Ectodermal cell (in vitro differentiated cells): Measurements from ENCODE around the gene LAMB2.
A peak's percentile ranks its signal among the peaks of the same experiment; 100 is the strongest.

Experiments
- H3K27ac ChIP-seq: 2 replicates; pipeline ENCODE4 v1.7.0; 2013; ENCODE audit warnings: mild to moderate bottlenecking, low read depth, low read length; ENCODE audit not compliant: insufficient read depth, poor library complexity, severe bottlenecking
- H3K27me3 ChIP-seq: 2 replicates; pipeline ENCODE4 v1.7.0; 2013; ENCODE audit warnings: mild to moderate bottlenecking, low read length; ENCODE audit not compliant: insufficient read depth, control insufficient read depth, poor library complexity, severe bottlenecking
- H3K36me3 ChIP-seq: one replicate; pipeline ENCODE4 v1.7.0; 2013; ENCODE audit warnings: low read length; ENCODE audit not compliant: control insufficient read depth, insufficient read depth
- H3K4me1 ChIP-seq: one replicate; pipeline ENCODE4 v1.7.0; 2013; ENCODE audit warnings: low read length; ENCODE audit not compliant: control insufficient read depth, insufficient read depth
- H3K4me3 ChIP-seq: 2 replicates; pipeline ENCODE4 v1.7.0; 2013; ENCODE audit warnings: low read depth, low read length, control low read depth; ENCODE audit not compliant: insufficient read depth
- H3K9me3 ChIP-seq: 2 replicates; pipeline ENCODE4 v1.7.0; 2013; ENCODE audit warnings: mild to moderate bottlenecking, low read length, moderate library complexity; ENCODE audit not compliant: control insufficient read depth
- WGBS, 2 experiments: methylation state at CpG; one replicate each; pipeline ENCODE4 v1.1.7; 2013; ENCODE audit warnings: missing lambda C conversion rate in 2 of 2; 5-methylcytosine and 5-hydroxymethylcytosine counted together

Gene LAMB2

DNA sequence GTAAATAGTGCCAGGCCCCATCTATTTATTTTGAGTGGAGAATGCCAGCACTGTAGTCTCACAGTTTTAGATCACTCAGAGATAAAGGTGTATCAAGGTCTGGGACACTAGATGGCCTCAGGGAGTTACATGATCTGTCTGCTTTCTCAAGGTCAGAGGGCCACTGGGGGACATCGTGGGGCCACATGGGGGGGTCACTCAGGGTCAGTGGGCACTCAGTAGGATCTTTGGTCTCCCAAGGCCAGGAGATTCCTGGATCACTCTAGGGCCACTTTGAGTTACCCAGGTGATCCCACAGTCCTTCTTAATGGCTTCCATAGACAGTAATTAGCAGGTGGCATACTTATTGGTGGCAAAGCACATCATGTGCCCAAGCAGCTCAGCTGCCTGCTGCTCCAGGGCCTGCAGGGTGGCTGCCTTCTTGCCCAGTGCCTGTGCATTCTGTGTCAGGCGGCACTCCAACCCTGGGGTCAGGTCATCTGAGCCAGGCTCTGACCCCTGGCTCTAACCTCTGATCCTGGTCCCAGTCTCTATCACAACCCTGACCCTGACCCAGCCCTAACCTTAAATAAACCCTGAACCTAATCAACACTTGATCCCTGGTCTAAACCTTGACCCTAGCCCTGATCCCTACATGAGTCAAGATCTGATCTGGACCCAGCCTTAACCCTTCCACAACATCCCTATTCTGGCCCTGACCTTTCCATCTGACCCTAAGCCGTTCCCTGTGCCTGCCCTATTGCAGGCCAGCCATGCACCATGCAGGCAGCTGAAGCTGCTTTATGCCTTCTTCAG, 1.8 kb upstream of the LAMB2 start:
- Histone ChIP-seq H3K9me3 (no peaks in the 10 kb centered on the region), H3K4me1 (peaks cover 4% of the 10 kb centered on the region), H3K4me3 (no peak overlapping the region), H3K27ac (no peak overlapping the region), H3K27me3 (no peaks in the 10 kb centered on the region), H3K36me3 (no peaks in the 10 kb centered on the region)
- 77 to 79% methylated on average over 3 of the region's 3 CpGs for WGBS, 2 experiments

GRCh38 chr3:49133226-49133951, 539 bp upstream of the LAMB2 start:
- Histone ChIP-seq H3K9me3 (no peaks in the 10 kb centered on the region), H3K27me3 (no peaks in the 10 kb centered on the region), H3K36me3 (no peaks in the 10 kb centered on the region), H3K4me3 (peak overlapping the region; percentile 64), H3K4me1 (peaks cover 4% of the 10 kb centered on the region), H3K27ac (no peak overlapping the region)
- 1% methylated on average over 30 of the region's 30 CpGs for WGBS, 2 experiments

DNA sequence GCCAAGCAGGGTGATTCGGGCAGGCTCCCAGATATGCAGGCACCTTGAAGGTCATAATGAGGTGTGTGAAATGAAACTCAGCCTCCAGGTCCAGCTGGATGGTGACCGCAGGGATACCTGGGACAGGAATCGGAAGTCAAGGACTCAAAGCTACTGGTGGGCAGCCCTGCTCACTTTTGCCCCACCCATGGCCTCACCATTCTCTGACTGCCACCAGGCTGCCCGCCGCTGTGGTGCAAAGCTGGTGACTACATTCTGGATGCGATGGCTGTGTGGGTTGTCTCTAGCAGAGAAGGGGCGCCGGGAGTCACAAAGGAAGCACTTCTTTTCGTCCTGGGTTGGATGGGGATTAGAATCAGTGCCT, 795 bp downstream of the LAMB2 start:
- no peak overlapping the region for H3K27ac ChIP-seq
- H3K27me3 ChIP-seq: no peaks in the 10 kb centered on the region
- WGBS, 2 experiments: 64 to 68% methylated on average over 9 of the region's 9 CpGs
- H3K36me3 ChIP-seq: no peaks in the 10 kb centered on the region
- H3K4me1 ChIP-seq: peaks cover 4% of the 10 kb centered on the region
- H3K4me3 ChIP-seq: peak overlapping the region; percentile 64
- H3K9me3 ChIP-seq: no peaks in the 10 kb centered on the region

DNA sequence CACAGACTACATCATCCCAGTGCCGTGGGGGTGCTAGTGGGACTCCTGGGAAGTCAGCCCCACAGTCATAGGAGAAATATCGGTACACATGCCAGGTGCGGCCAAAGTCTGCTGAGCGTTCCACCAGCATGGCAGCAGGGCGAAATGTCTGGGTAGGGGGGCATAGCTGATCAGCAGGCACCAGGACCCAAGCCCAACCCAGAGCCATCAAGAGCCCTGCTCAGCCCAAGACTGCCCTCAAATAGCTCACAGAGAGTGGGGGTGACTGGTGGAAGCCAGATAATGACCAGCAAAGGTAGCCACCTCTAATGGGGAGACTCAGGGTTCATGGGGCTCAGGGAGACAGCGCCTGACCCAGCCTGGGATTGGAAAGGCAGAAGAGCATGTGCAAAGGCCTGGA, 1.3 kb downstream of the LAMB2 start:
- peak overlapping the region; percentile 64 for H3K4me3 ChIP-seq
- no peaks in the 10 kb centered on the region for H3K9me3 ChIP-seq
- H3K27me3 ChIP-seq: no peaks in the 10 kb centered on the region
- no peak overlapping the region for H3K27ac ChIP-seq
- H3K36me3 ChIP-seq: no peaks in the 10 kb centered on the region
- H3K4me1 ChIP-seq: peaks cover 4% of the 10 kb centered on the region
- 95 to 97% methylated on average over 6 of the region's 6 CpGs for WGBS, 2 experiments

- H3K36me3 ChIP-seq: no peaks in the 10 kb centered on the region
- 92 to 93% methylated on average over 12 of the region's 12 CpGs for WGBS, 2 experiments
- H3K27ac ChIP-seq: no peak overlapping the region
- H3K4me1 ChIP-seq: peaks cover 4% of the 10 kb centered on the region
- H3K27me3 ChIP-seq: no peaks in the 10 kb centered on the region
- H3K4me3 ChIP-seq: no peak overlapping the region
- H3K9me3 ChIP-seq: no peaks in the 10 kb centered on the region
Observed at GRCh38 chr3:49131040-49131439, 1.8 kb downstream of the LAMB2 start.

DNA sequence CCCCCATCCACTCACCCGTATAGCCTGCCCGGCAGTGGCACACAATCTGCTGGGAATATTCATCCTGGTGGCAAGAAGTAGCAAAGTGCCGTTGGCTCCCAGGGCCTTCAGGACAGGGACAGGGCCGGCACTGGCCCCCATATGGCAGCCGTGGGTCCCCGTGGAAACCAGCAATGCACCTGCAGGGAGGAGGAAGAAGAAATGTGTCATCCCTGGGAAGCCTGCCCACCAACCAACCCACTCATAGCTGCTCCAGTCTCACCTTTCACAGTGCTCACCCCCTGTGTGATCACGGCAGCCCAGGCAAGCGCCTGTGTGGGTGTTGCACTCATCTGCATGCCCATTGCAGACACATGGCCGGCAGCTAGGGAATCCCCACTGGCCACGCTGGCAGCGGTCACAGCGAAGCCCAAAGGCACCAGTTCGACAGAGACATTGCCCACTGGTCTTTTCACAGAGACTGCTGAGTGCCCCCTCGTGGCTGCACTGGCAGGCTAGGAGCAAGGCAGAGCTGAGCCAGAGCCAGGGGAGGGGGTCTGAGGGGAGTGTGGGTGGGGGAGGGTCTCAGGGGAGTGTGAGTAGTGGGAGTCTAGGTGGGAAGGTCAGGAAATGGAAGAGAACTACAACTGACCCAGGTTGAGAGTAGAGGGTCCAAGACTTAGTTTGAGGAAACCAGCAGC, 7.7 kb downstream of the LAMB2 start:
- Histone ChIP-seq H3K27ac (no peak overlapping the region), H3K4me1 (no peaks in the 10 kb centered on the region), H3K27me3 (no peaks in the 10 kb centered on the region), H3K4me3 (no peak overlapping the region), H3K36me3 (peaks cover 20% of the 10 kb centered on the region), H3K9me3 (no peaks in the 10 kb centered on the region)
- WGBS, 2 experiments: 87 to 90% methylated on average over 14 of the region's 14 CpGs

DNA sequence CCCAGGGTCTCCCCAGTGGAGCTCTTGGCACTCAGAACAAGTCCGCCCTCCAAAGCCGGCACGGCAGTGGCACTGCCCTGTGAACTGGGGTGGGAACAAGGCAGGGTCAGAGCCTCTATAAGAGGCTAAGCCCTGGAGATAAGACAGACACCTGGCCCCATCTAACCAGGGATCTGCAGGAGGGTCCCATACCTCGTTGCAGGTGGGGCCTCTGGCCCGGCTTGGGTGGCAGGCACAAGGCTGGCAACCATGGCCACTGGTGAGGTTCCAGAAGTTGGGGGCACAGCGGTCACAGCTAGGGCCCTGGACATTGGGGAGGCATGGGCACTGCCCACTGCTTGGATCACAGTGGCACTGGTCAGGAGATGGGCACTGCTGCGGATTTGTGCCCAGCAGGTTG, 8.6 kb downstream of the LAMB2 start:
- Histone ChIP-seq H3K27ac (no peak overlapping the region), H3K36me3 (peaks cover 20% of the 10 kb centered on the region), H3K9me3 (no peaks in the 10 kb centered on the region), H3K4me3 (no peak overlapping the region), H3K27me3 (no peaks in the 10 kb centered on the region), H3K4me1 (peaks cover 4% of the 10 kb centered on the region)
- WGBS, 2 experiments: 92 to 96% methylated on average over 7 of the region's 7 CpGs

DNA sequence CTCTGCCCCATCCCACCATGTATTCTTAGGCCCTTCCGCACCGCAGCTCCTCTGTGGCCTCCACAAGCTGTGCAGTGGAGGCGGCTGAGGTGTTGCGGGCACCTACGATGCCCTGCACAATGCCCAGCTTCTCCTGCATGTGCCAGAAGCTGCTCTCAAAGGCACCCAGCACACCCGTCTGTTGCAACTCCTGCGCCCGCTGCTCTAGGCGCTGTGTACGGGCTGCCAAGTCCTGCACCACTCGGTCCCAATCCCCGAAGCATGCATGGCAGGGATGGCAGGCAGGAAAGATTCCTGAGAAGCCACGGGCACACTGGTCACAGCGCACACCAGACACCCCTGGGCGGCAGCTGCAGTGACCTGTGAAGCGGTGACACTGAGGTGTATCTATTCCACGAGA, 9.2 kb downstream of the LAMB2 start:
- no peak overlapping the region for H3K4me3 ChIP-seq
- H3K4me1 ChIP-seq: peaks cover 4% of the 10 kb centered on the region
- H3K27ac ChIP-seq: no peak overlapping the region
- H3K36me3 ChIP-seq: peaks cover 20% of the 10 kb centered on the region
- WGBS, 2 experiments: 95 to 96% methylated on average over 17 of the region's 17 CpGs
- H3K27me3 ChIP-seq: no peaks in the 10 kb centered on the region
- H3K9me3 ChIP-seq: no peaks in the 10 kb centered on the region

DNA sequence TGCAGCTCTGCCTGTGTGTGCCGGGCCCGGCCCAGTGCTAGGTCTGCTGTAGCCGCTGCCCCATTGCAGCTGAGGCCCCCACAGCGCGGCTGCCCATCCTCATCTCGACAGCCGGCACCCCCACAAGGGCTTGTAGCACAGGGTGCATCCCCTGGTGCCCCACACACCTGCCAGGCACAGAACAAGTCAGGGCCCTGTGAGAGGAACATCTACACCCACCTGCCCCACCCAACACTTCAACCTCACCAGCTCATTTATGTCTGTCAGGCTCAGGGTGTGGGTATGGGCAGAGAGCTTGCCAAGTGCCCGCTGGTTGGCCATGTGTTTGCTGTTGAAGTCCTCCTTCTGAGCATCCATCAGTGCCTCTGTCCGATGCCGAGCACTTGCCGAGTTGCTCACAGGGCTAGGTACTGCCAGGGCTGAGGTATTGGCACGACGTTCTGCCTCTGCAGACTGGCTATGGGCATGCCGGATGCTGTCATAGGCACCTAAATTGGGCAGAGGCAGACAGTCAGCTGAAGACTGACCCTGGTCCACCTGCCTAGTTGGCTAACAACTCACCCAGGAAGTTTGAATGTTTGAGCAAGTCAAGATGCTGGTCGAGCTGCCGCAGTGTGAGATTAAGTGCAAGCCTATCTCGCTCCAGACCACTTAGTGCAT, 9.8 kb downstream of the LAMB2 start:
- H3K9me3 ChIP-seq: no peaks in the 10 kb centered on the region
- H3K27ac ChIP-seq: no peak overlapping the region
- peaks cover 4% of the 10 kb centered on the region for H3K4me1 ChIP-seq
- H3K36me3 ChIP-seq: peaks cover 20% of the 10 kb centered on the region
- 95 to 96% methylated on average over 17 of the region's 17 CpGs for WGBS, 2 experiments
- H3K4me3 ChIP-seq: no peak overlapping the region
- H3K27me3 ChIP-seq: no peaks in the 10 kb centered on the region

GRCh38 chr3:49122451-49122850, 10.4 kb downstream of the LAMB2 start:
- no peak overlapping the region for H3K27ac ChIP-seq
- peaks cover 24% of the 10 kb centered on the region for H3K36me3 ChIP-seq
- H3K27me3 ChIP-seq: no peaks in the 10 kb centered on the region
- H3K4me3 ChIP-seq: no peak overlapping the region
- H3K9me3 ChIP-seq: no peaks in the 10 kb centered on the region
- H3K4me1 ChIP-seq: peaks cover 4% of the 10 kb centered on the region
- WGBS, 2 experiments: 95% methylated on average over 7 of the region's 7 CpGs
